ENCODE data around the gene CYBA.

CYBA gene

DNA sequence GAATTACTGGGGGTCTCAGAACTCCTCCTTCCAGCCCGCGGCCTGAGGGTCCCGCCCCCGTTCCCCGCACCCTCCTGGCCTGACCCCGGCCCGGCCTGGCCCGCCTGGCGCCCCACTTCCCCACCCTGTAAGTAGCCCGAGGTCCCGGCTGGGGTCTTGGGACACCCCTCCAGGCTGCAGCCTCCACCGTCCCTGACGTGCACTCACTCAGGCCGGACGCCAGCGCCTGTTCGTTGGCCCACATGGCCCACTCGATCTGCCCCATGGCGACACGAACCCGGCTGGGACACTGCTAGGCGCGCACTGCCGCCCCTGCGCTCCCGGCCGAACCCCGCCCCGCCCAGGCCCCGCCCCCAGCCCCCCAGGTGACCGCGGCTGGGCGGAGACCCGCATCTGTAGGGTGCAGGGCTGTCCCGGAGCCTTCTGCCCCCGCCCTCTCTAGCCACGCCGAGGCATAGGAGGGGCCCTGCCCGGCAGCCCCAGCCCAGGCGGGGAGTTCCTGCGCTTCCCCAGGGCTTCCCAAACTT lies at the start of gene CYBA:
Gene CYBA (minus strand): TSS at position 305 of the 527 bp plus-strand sequence. CDS start 40 bp downstream, at position 265.
- TF ChIP-seq, protein P1, sequence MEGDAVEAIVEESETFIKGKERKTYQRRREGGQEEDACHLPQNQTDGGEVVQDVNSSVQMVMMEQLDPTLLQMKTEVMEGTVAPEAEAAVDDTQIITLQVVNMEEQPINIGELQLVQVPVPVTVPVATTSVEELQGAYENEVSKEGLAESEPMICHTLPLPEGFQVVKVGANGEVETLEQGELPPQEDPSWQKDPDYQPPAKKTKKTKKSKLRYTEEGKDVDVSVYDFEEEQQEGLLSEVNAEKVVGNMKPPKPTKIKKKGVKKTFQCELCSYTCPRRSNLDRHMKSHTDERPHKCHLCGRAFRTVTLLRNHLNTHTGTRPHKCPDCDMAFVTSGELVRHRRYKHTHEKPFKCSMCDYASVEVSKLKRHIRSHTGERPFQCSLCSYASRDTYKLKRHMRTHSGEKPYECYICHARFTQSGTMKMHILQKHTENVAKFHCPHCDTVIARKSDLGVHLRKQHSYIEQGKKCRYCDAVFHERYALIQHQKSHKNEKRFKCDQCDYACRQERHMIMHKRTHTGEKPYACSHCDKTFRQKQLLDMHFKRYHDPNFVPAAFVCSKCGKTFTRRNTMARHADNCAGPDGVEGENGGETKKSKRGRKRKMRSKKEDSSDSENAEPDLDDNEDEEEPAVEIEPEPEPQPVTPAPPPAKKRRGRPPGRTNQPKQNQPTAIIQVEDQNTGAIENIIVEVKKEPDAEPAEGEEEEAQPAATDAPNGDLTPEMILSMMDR (IDR thresholded peaks at IDR 0.05; ENCODE audit: control extremely low read depth, extremely low read depth, low read depth, missing control alignments) = no peak
- POLR2A ChIA-PET = interaction anchor here (0.5 kb wide), 1 partner anchor 50 kb away, joined by 3 read pairs; no protein-coding TSS in a partner anchor
- peak; percentile 97 for DNase-seq (ENCODE audit: extremely low spot score)
- CTCF ChIA-PET = interaction anchor here (1.0 kb wide), 1 partner anchor 34 kb away, joined by 3 read pairs; no protein-coding TSS in a partner anchor

DNA sequence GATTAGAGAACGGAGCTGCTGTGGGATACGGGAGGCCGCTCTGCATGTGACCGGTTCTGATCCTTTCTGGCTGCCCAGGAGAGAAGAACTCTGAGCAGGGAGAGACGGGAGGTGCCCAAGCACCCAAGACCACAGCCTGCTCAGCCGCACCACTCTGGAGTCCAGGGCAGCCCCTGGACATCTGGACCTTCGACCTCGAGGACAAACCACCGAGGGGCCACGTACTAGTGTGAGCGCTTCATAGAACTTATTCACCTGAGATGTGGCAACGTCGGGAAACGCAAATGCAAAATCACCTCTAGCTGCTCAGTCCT lies 49.4 kb upstream of the CYBA start:
- no peak for DNase-seq (ENCODE audit: extremely low spot score)
- TF ChIP-seq, protein P1 (IDR thresholded peaks at IDR 0.05; ENCODE audit: control extremely low read depth, extremely low read depth, low read depth, missing control alignments) = no peak
- CTCF ChIA-PET = interaction anchor here (2.9 kb wide), 1 partner anchor 37 kb away, joined by 14 read pairs; no protein-coding TSS in a partner anchor
- POLR2A ChIA-PET = no interaction called here

DNA sequence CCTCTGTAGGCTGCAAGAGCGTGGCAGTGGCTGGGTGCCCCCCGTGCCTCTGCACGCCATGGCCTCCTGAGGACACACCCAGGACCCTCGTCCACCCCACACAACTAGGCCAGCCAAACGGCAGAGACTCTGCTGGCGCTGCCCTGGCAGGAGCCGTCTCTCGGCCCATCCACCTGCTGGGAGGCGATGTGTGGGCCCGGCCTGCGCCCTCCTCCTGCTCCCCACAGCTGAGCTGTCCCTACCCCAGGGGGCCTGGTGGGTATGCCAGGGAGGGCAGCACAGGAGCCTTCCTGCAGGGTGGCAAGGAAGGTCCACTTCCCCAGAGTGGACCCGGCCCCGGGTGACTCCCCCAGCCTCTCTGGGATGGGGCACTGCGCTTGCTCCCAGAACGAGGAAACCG lies 48.3 kb upstream of the CYBA start:
- ChIA-PET POLR2A (no interaction called here), CTCF (interaction anchor here (1.2 kb wide), 1 partner anchor 19 kb away, joined by 3 read pairs; no protein-coding TSS in a partner anchor)
- TF ChIP-seq, protein P1 (IDR thresholded peaks at IDR 0.05; ENCODE audit: control extremely low read depth, extremely low read depth, low read depth, missing control alignments) = no peak
- no peak for DNase-seq (ENCODE audit: extremely low spot score)

DNA sequence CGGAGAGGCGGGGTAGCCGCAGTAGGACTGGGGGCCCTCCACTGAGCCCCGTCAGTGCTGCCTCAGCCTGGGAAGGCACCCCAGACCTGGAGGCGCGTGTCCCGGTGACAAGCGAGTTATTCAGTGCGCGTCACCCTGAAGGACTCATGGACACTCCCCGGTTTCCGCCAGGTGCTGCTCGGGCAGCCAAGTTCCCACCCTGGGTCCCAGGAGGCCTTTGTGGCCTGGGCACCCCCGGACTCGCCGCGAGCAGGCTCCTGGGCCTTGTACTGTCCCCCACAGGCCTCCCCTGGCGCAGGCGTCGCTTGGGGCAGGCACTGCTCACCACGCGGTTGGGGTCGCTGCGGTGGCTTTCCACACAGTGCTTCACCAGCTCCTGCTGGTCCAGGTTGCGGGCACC lies 47.8 kb upstream of the CYBA start:
- POLR2A ChIA-PET = no interaction called here
- no peak for DNase-seq (ENCODE audit: extremely low spot score)
- TF ChIP-seq, protein P1 (IDR thresholded peaks at IDR 0.05; ENCODE audit: control extremely low read depth, extremely low read depth, low read depth, missing control alignments) = no peak
- CTCF ChIA-PET = interaction anchor here (1.2 to 1.3 kb wide), 2 partner anchors 11 to 18 kb away, joined by 3 to 4 read pairs; no protein-coding TSS in a partner anchor

DNA sequence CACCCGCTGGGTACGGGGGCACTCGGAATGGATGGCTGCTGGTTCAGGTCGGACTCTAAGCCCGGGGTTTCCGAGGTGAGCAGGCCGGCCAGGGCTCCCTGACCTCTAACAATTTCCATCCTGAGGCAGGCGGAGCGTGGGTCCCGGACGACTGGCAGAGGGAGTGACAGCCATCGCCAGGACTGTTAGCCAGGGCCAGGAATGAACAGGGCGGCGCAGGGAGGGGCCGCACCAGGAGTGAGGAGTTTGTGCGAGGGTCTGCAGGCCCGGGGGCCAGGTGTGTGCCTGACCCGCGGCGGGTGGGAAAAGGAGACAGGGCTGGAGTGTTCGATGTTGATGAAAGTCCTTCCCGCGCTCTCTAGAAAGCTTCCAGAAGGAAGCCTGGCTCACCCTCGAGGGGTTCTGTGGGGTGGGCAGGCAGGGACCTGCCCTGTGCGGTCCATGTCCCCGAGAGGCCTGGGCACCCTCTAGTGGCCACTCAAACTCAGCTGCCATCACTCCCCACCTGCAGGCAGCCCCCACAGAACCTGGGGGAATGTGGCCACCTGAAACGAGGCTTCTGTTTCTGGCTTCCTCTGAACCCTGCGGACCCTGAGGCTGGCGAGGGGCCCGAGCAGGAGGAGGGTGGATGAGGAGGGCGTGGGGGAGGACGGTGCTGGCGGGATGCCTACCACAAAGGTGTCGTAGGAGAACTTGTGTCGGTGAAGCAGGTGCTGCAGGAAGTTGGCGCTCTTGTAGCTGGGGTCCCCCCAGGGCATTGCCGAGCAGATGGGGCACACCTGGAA lies 47.2 kb upstream of the CYBA start:
- CTCF ChIA-PET = interaction anchor here (1.2 to 1.3 kb wide), 2 partner anchors 11 to 18 kb away, joined by 3 to 4 read pairs; no protein-coding TSS in a partner anchor
- no peak for DNase-seq (ENCODE audit: extremely low spot score)
- POLR2A ChIA-PET = no interaction called here
- TF ChIP-seq, protein P1 (IDR thresholded peaks at IDR 0.05; ENCODE audit: control extremely low read depth, extremely low read depth, low read depth, missing control alignments) = peak; percentile 18

DNA sequence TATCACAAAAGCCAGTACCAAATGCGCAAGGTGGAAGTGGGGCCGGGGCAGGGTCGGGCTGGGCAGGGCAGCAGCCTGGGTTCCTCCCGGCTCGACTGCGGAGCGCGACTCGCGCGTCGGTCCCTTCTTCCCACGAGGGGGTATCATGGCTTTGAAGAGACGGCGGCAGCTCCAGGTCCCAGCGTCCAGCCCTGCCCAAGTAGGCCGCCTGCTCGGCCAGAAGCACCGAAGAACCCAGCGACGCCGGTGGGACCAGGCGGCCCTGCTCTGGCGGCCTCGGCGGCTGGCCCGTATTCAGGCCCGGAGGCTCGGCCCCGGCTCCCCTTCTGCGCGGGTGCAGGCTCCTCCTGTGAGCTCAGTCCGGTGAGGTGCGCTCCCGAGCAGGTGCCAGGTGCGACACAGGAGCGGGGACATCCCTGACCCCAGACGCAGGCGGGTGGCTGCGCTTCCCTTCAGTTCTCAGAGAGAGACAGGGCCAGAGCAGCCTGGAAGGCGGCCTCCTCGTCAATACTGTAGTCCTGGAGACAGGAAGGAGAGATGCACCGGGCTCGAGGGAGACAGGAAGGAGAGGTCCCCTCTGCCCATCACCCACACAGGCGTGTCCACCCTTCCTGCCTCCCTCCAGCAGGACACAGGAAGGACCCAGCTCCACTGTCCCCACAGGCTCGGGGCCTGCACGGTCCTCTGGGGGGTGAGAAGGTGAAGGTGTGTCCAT lies 46.4 kb upstream of the CYBA start:
- POLR2A ChIA-PET = no interaction called here
- DNase-seq (ENCODE audit: extremely low spot score) = no peak
- TF ChIP-seq, protein P1 (IDR thresholded peaks at IDR 0.05; ENCODE audit: control extremely low read depth, extremely low read depth, low read depth, missing control alignments) = no peak
- CTCF ChIA-PET = interaction anchor here (1.3 kb wide), 1 partner anchor 10 kb away, joined by 4 read pairs; no protein-coding TSS in a partner anchor
